Osteoblast (primary cell): ENCODE measurements around the gene TRIM28. TPM values are rescaled to one million over a fixed set of nuclear protein-coding genes. Genes with fewer than 3 reads are reported as not detected.
"Not testable (repeated sequence)": the region's sequence is repeated elsewhere in the genome, so short reads cannot be mapped to it uniquely, and the experiment has no call there.

Source experiments
- DNase-seq: peaks from one replicate; pipeline ENCODE4 v3.0.0; 2011; ENCODE audit warnings: low spot score, mixed read lengths; ENCODE audit not compliant: insufficient read length; ENCODE audit errors: missing footprints
- H2AFZ ChIP-seq: 2 replicates; pipeline ENCODE4 v1.6.0; 2011; ENCODE audit warnings: mild to moderate bottlenecking, low read length
- H3K27ac ChIP-seq: 2 replicates; pipeline ENCODE4 v1.5.1; 2011; ENCODE audit warnings: mild to moderate bottlenecking, low read depth, low read length, moderate library complexity
- H3K27me3 ChIP-seq: 2 replicates; pipeline ENCODE4 v1.6.0; 2012; ENCODE audit warnings: mild to moderate bottlenecking, control low read depth, inconsistent platforms, low read length, moderate library complexity; ENCODE audit not compliant: insufficient read depth
- H3K36me3 ChIP-seq: 2 replicates; pipeline ENCODE4 v1.5.1; 2011; ENCODE audit warnings: mild to moderate bottlenecking, low read length, control low read depth, moderate library complexity; ENCODE audit not compliant: insufficient read depth
- H3K4me1 ChIP-seq: 2 replicates; pipeline ENCODE4 v1.5.1; 2011; ENCODE audit warnings: mild to moderate bottlenecking, low read length, control low read depth, moderate library complexity; ENCODE audit not compliant: insufficient read depth
- H3K4me2 ChIP-seq: 2 replicates; pipeline ENCODE4 v1.6.0; 2011; ENCODE audit warnings: mild to moderate bottlenecking, low read length; ENCODE audit not compliant: insufficient read depth
- H3K4me3 ChIP-seq: fragments of 200-600 bp; sonication (generic); 3 replicates; pipeline ENCODE4 v1.5.1; 2012; ENCODE audit warnings: mild to moderate bottlenecking, low read length, inconsistent platforms; ENCODE audit not compliant: insufficient read depth
- H3K79me2 ChIP-seq: 2 replicates; pipeline ENCODE4 v1.6.0; 2012; ENCODE audit warnings: mild to moderate bottlenecking, low read length, control low read depth, inconsistent platforms; ENCODE audit not compliant: insufficient read depth
- H3K9me3 ChIP-seq: 2 replicates; pipeline ENCODE4 v1.5.1; 2011; ENCODE audit warnings: low read depth, low read length, control low read depth
- H4K20me1 ChIP-seq: 2 replicates; pipeline ENCODE4 v1.6.0; 2012; ENCODE audit warnings: mild to moderate bottlenecking, low read length, control low read depth; ENCODE audit not compliant: insufficient read depth
- CTCF ChIP-seq: IDR thresholded peaks from 2 replicates; pipeline ENCODE4 v1.5.1; 2011; ENCODE audit warnings: mild to moderate bottlenecking, low read depth, low read length, moderate library complexity; ENCODE audit errors: extremely low read depth
- total RNA-seq: library from RNA; depleted of rRNA; stranded (reverse); fragments of >200 nt; gene quantifications from 2 replicates; pipeline ENCODE4 v1.2.3, GENCODE V29; 2012

TRIM28 gene
- total RNA-seq, 1 donor = 224 TPM

DNA sequence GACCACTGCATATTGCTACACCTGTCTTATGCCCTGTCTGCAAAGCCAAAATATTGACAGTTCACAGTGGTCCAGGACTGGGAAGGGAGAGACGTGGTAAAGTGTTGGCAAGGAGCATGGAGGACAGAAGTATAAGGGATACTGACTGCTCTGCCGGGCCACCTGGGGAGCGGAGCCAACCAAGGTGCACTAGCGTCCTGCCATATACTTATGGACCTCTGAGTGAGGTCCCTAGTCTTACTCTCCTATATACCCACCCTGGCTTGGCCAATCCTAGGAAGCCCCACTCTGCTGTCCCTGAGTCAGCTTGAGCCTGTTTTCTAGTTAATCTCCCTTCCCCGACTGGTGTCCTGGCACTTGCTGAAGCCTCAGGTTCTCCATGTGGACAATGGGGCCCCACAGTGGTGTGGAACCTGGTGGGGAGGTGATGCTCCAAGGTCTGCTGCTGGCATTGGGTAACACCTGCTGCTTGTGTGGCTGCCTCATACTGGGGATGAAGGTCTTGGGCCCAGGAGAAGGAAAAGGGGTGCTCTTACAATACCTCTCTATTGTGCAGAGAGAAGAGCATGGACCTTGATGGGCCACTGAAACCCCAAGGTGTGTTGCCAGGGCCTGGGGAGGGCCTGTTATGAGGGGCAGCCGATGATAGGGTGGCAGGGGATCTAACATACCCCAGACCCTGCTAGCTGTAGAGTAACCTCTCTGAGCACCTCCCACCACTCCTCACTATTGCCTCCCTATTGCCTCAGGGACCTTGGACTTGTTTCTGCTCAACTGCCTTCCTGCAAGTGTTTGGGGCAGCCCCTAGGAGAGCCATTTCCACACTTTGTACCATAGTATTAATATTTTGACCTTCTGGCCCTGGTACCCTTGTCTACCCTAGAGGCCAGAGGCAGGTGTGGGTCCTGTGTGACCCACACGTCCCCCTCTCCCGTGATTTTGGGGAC, 6.7 kb upstream of the TRIM28 start:
- Histone ChIP-seq H3K36me3 (no peaks in the 10 kb centered on the region), H2AFZ (no peak overlapping the region), H3K4me2 (no peak overlapping the region), H3K4me3 (no peak overlapping the region), H4K20me1 (no peaks in the 10 kb centered on the region), H3K27ac (no peak overlapping the region), H3K79me2 (no peaks in the 10 kb centered on the region), H3K4me1 (no peaks in the 10 kb centered on the region), H3K27me3 (peaks cover 37% of the 10 kb centered on the region), H3K9me3 (no peaks in the 10 kb centered on the region)
- TF ChIP-seq CTCF = no peak
- peak; percentile 53 for DNase-seq

GRCh38 chr19:58538257-58539168, 5.4 kb upstream of the TRIM28 start:
- no peak overlapping the region for H3K27ac ChIP-seq
- H3K27me3 ChIP-seq = peaks cover 41% of the 10 kb centered on the region
- H3K36me3 ChIP-seq = no peaks in the 10 kb centered on the region
- H2AFZ ChIP-seq = no peak overlapping the region
- no peaks in the 10 kb centered on the region for H3K9me3 ChIP-seq
- no peak overlapping the region for H3K4me2 ChIP-seq
- no peak overlapping the region for H3K4me3 ChIP-seq
- H4K20me1 ChIP-seq = no peaks in the 10 kb centered on the region
- H3K79me2 ChIP-seq = no peaks in the 10 kb centered on the region
- no peaks in the 10 kb centered on the region for H3K4me1 ChIP-seq
- peak; percentile 21 for DNase-seq
- TF ChIP-seq CTCF = no peak

DNA sequence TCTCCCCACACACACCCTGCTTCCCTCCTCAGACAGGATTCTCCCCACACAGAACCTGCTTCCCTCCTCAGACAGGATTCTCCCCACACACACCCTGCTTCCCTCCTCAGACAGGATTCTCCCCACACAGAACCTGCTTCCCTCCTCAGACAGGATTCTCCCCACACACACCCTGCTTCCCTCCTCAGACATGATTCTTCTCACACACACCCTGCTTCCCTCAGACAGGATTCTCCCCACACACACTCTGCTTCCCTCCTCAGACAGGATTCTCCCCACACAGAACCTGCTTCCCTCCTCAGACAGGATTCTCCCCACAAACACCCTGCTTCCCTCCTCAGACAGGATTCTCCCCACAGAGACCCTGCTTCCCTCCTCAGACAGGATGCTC, 4.7 kb upstream of the TRIM28 start:
- H3K4me1 ChIP-seq, H3K4me3 ChIP-seq, H4K20me1 ChIP-seq, H3K36me3 ChIP-seq, H2AFZ ChIP-seq, H3K27ac ChIP-seq, DNase-seq, H3K79me2 ChIP-seq, H3K9me3 ChIP-seq, H3K4me2 ChIP-seq: not testable (repeated sequence)
- H3K27me3 ChIP-seq = peaks cover 41% of the 10 kb centered on the region

DNA sequence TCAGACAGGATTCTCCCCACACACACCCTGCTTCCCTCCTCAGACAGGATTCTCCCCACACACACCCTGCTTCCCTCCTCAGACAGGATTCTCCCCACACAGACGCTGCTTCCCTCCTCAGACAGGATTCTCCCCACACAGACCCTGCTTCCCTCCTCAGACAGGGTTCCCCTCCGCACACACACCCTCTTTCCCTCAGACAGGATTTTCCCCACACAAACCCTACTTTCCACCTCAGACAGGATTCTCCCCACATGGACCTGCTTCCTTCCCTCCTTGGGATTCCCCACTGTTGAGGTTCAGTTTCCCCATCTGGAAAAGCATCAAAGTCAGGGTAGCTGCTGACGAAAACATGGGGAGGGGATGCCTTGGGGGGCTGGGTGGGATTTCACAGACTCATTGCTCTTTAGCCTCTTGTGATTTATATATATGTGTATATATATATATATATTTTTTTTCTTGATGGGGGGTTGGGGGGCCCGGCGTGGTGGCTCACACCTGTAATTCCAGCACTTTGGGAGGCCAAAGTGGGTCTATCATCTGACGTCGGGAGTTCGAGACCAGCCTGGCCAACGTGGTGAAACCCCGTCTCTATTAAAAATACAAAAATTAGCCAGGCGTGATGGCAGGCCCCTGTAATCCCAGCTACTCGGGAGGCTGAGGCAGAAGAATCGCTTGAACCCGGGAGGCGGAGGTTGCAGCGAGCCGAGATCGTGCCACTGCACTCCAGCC, 1.1 kb upstream of the TRIM28 start:
- Histone ChIP-seq H3K27me3 (peaks cover 31% of the 10 kb centered on the region), H4K20me1 (peaks cover 29% of the 10 kb centered on the region), H3K79me2 (peaks cover 32% of the 10 kb centered on the region), H3K4me1 (peaks cover 14% of the 10 kb centered on the region), H3K36me3 (peaks cover 17% of the 10 kb centered on the region)
- H2AFZ ChIP-seq, H3K27ac ChIP-seq, H3K4me3 ChIP-seq, H3K4me2 ChIP-seq, H3K9me3 ChIP-seq: not testable (repeated sequence)
- DNase-seq = peak; percentile 11
